ENCODE data around the gene RNASE9.
"Not testable (repeated sequence)": the region's sequence is repeated elsewhere in the genome, so short reads cannot be mapped to it uniquely, and the experiment has no call there.

The RNASE9 gene

GRCh38 chr14:20578325-20578724 is 17.5 kb upstream of the RNASE9 start:
- DNase-seq (ENCODE audit: low read depth in 2 of 2): no peak

GRCh38 chr14:20572382-20572990 is 11.6 kb upstream of the RNASE9 start:
- not testable (repeated sequence) for DNase-seq (ENCODE audit: low read depth in 2 of 2)

- DNase-seq (ENCODE audit: low read depth in 2 of 2): not testable (repeated sequence)
Measured at GRCh38 chr14:20570720-20571119, 9.9 kb upstream of the RNASE9 start.

- not testable (repeated sequence) for DNase-seq (ENCODE audit: low read depth in 2 of 2)
Measured at GRCh38 chr14:20569865-20570264, 9.0 kb upstream of the RNASE9 start.

GRCh38 chr14:20569066-20569465 is 8.2 kb upstream of the RNASE9 start:
- DNase-seq (ENCODE audit: low read depth in 2 of 2): no peak

GRCh38 chr14:20568393-20568792 is 7.5 kb upstream of the RNASE9 start:
- DNase-seq (ENCODE audit: low read depth in 2 of 2): no peak

- DNase-seq (ENCODE audit: low read depth in 2 of 2): not testable (repeated sequence)
Measured at GRCh38 chr14:20567199-20567598, 6.4 kb upstream of the RNASE9 start.

GRCh38 chr14:20564501-20564997 is 3.7 kb upstream of the RNASE9 start:
- no peak for DNase-seq (ENCODE audit: low read depth in 2 of 2)

GRCh38 chr14:20563971-20564370 is 3.1 kb upstream of the RNASE9 start:
- no peak for DNase-seq (ENCODE audit: low read depth in 2 of 2)

GRCh38 chr14:20559461-20559904 is 1.4 kb downstream of the RNASE9 start:
- DNase-seq (ENCODE audit: low read depth in 2 of 2): no peak

- no peak for DNase-seq (ENCODE audit: low read depth in 2 of 2)
Measured at GRCh38 chr14:20557212-20557542, 3.7 kb downstream of the RNASE9 start.

- DNase-seq (ENCODE audit: low read depth in 2 of 2): no peak
Measured at GRCh38 chr14:20556500-20557211, 4.2 kb downstream of the RNASE9 start.

GRCh38 chr14:20555845-20556244 is 5.0 kb downstream of the RNASE9 start:
- no peak for DNase-seq (ENCODE audit: low read depth in 2 of 2)

GRCh38 chr14:20553024-20553423 is 7.8 kb downstream of the RNASE9 start:
- DNase-seq (ENCODE audit: low read depth in 2 of 2): no peak

- no peak for DNase-seq (ENCODE audit: low read depth in 2 of 2)
Measured at GRCh38 chr14:20551606-20552005, 9.2 kb downstream of the RNASE9 start.

GRCh38 chr14:20550926-20551325 is 9.9 kb downstream of the RNASE9 start:
- no peak for DNase-seq (ENCODE audit: low read depth in 2 of 2)

- no peak for DNase-seq (ENCODE audit: low read depth in 2 of 2)
Measured at GRCh38 chr14:20548414-20549158, 12.3 kb downstream of the RNASE9 start.

- DNase-seq (ENCODE audit: low read depth in 2 of 2): no peak
Measured at GRCh38 chr14:20546877-20547276, 14.0 kb downstream of the RNASE9 start.

GRCh38 chr14:20539906-20540305 is 20.9 kb downstream of the RNASE9 start:
- no peak for DNase-seq (ENCODE audit: low read depth in 2 of 2)

- DNase-seq (ENCODE audit: low read depth in 2 of 2): peak; percentile 56 to 58
Measured at GRCh38 chr14:20530771-20531571, 29.9 kb downstream of the RNASE9 start.

- DNase-seq (ENCODE audit: low read depth in 2 of 2): no peak
Measured at GRCh38 chr14:20529806-20530205, 31.0 kb downstream of the RNASE9 start.

GRCh38 chr14:20524027-20524426 is 36.8 kb downstream of the RNASE9 start:
- no peak for DNase-seq (ENCODE audit: low read depth in 2 of 2)
